Kidney (tissue), 11 donors: ENCODE data around the gene ANKRD36C. TPM values are rescaled to one million over a fixed set of nuclear protein-coding genes. Genes with fewer than 3 reads are reported as not detected.
"Not testable (repeated sequence)": the region's sequence is repeated elsewhere in the genome, so short reads cannot be mapped to it uniquely, and the experiment has no call there.

Experiments used
- DNase-seq, 5 donors: peaks; one replicate each; pipeline ENCODE4 v3.0.0-alpha.2; 2013 to 2020
- FAIRE-seq: peaks from 2 replicates; lab custom pipeline; 2012; peaks lifted over from hg19 to GRCh38; lab: Jason Lieb, UNC
- H3K27ac ChIP-seq, 2 donors: one replicate each; pipeline ENCODE4 v1.7.0; 2013; ENCODE audit warnings: low read depth in 2 of 2, low read length in 2 of 2, inconsistent platforms in 1 of 2
- H3K27me3 ChIP-seq: one replicate; pipeline ENCODE4 v1.7.1; 2013; ENCODE audit warnings: low read length, inconsistent platforms; ENCODE audit not compliant: control insufficient read depth, insufficient read depth
- H3K36me3 ChIP-seq, 3 donors: one replicate each; pipeline versions ENCODE4 v1.7.0 to v1.7.1; 2013; ENCODE audit warnings: low read length in 3 of 3, control low read depth in 1 of 3, inconsistent platforms in 1 of 3; ENCODE audit not compliant: insufficient read depth in 3 of 3, control insufficient read depth in 2 of 3
- H3K4me1 ChIP-seq, 3 donors: one replicate each; pipeline versions ENCODE4 v1.7.0 to v1.7.1; 2013; ENCODE audit warnings: low read length in 3 of 3, inconsistent platforms in 1 of 3, low read depth in 1 of 3; ENCODE audit not compliant: control insufficient read depth in 2 of 3, insufficient read depth in 2 of 3
- H3K4me3 ChIP-seq, 3 donors: one replicate each; pipeline versions ENCODE4 v1.7.0 to v1.8.1; 2013; ENCODE audit warnings: low read length in 3 of 3, control low read depth in 1 of 3, inconsistent platforms in 1 of 3
- H3K9ac ChIP-seq, 3 donors: one replicate each; pipeline versions ENCODE4 v1.7.0 to v1.7.1; 2013; ENCODE audit warnings: low read length in 3 of 3, control low read depth in 1 of 3, inconsistent platforms in 1 of 3
- H3K9me3 ChIP-seq, 3 donors: one replicate each; pipeline versions ENCODE4 v1.7.0 to v1.7.1; 2013; ENCODE audit warnings: low read length in 3 of 3, control low read depth in 1 of 3, inconsistent platforms in 1 of 3; ENCODE audit not compliant: control insufficient read depth in 2 of 3, insufficient read depth in 1 of 3
- intact Hi-C: fragments of 100-400 bp; cut with DNase I; formaldehyde crosslinking; loops from one replicate; pipeline ENCODE4 v1.11.1; 2022
- polyA plus RNA-seq: library from polyadenylated mRNA; stranded (reverse); fragments of 350-450 nt; fragmentation: Illumina TruSeq; extraction: RNeasy Lipid Tissue Mini Kit (QIAGEN cat#74804); gene quantifications from one replicate; pipeline ENCODE4 v1.2.3, GENCODE V29; 2014; ENCODE audit warnings: low read depth, low replicate concordance; ENCODE audit not compliant: insufficient read depth
- total RNA-seq: library from RNA; stranded (reverse); fragmentation: NEBNext Ultra II Directional; extraction: Animal tissue kit (Norgen Biotek cat#: 25700); gene quantifications from one replicate; pipeline ENCODE4 v1.2.1, GENCODE V29; 2021
- donor health status: control.
- donor health status: control.
- donor health status: DM: yes; HTN: yes; CAD: no.
- donor health status: Normal renal cell carcinoma (clear cell type).

The ANKRD36C gene
- total and polyA plus RNA-seq, 2 donors from 2014 or later = 0.15 to 26.2 TPM

- H3K27ac ChIP-seq, intact Hi-C loops: not testable (repeated sequence)
These were observed 74.6 kb downstream of the ANKRD36C start for GRCh38 chr2:95917007-95917406.

GRCh38 chr2:95915131-95915530 lies 76.5 kb downstream of the ANKRD36C start:
- H3K4me3 ChIP-seq, H3K27me3 ChIP-seq, intact Hi-C loops, H3K36me3 ChIP-seq, DNase-seq, FAIRE-seq, H3K9me3 ChIP-seq, H3K4me1 ChIP-seq, H3K9ac ChIP-seq, H3K27ac ChIP-seq: not testable (repeated sequence)

More at GRCh38 chr2:95917007-95917406, 74.6 kb downstream of the ANKRD36C start:
- not testable (repeated sequence) for DNase-seq, H3K36me3 ChIP-seq, FAIRE-seq, H3K4me3 ChIP-seq, H3K27me3 ChIP-seq, H3K9me3 ChIP-seq, H3K9ac ChIP-seq, H3K4me1 ChIP-seq

- intact Hi-C loops, H3K27me3 ChIP-seq, H3K4me1 ChIP-seq, H3K27ac ChIP-seq, H3K4me3 ChIP-seq, H3K9me3 ChIP-seq, H3K9ac ChIP-seq, H3K36me3 ChIP-seq, FAIRE-seq: not testable (repeated sequence)
- peak in 1 of 5 donors; percentile 3 for DNase-seq
These were observed 80.2 kb downstream of the ANKRD36C start for GRCh38 chr2:95911431-95911830.

GRCh38 chr2:95894443-95894842 lies 97.2 kb downstream of the ANKRD36C start:
- FAIRE-seq, H3K9ac ChIP-seq, H3K9me3 ChIP-seq, H3K27me3 ChIP-seq, H3K4me1 ChIP-seq, DNase-seq, intact Hi-C loops, H3K36me3 ChIP-seq, H3K27ac ChIP-seq, H3K4me3 ChIP-seq: not testable (repeated sequence)

GRCh38 chr2:95867929-95868328 lies 123.7 kb downstream of the ANKRD36C start:
- H3K4me1 ChIP-seq, intact Hi-C loops, H3K27ac ChIP-seq, H3K4me3 ChIP-seq, H3K9ac ChIP-seq, DNase-seq, H3K36me3 ChIP-seq, FAIRE-seq, H3K9me3 ChIP-seq, H3K27me3 ChIP-seq: not testable (repeated sequence)

GRCh38 chr2:95867047-95867677 lies 124.5 kb downstream of the ANKRD36C start:
- FAIRE-seq, DNase-seq, intact Hi-C loops, H3K36me3 ChIP-seq, H3K4me1 ChIP-seq, H3K27ac ChIP-seq, H3K9ac ChIP-seq, H3K4me3 ChIP-seq, H3K9me3 ChIP-seq, H3K27me3 ChIP-seq: not testable (repeated sequence)

- H3K9me3 ChIP-seq, H3K4me1 ChIP-seq, H3K9ac ChIP-seq, FAIRE-seq, H3K4me3 ChIP-seq, H3K27ac ChIP-seq, H3K36me3 ChIP-seq, DNase-seq, intact Hi-C loops, H3K27me3 ChIP-seq: not testable (repeated sequence)
These were observed 129.5 kb downstream of the ANKRD36C start for GRCh38 chr2:95862121-95862520.
